Ovary (tissue), 9 donors: Measurements from ENCODE around the gene PPFIA4. TPM values are rescaled to one million over a fixed set of nuclear protein-coding genes. Genes with fewer than 3 reads are reported as not detected.

ENCODE experiments used
- DNase-seq, 5 donors: peaks; one replicate each; pipeline ENCODE4 v3.0.0-alpha.2; 2019 to 2020
- H3K27ac ChIP-seq, 2 donors: fragments of 200-600 bp; one replicate each; pipeline versions ENCODE4 v1.5.1 to v1.8.0; 2019 to 2022
- H3K27me3 ChIP-seq: fragments of 200-600 bp; one replicate; pipeline ENCODE4 v1.8.0; 2022
- H3K36me3 ChIP-seq: fragments of 200-600 bp; sonication (generic); one replicate; pipeline ENCODE4 v1.5.1; 2019
- H3K4me1 ChIP-seq: one replicate; pipeline ENCODE4 v1.8.1; 2013; ENCODE audit warnings: mild to moderate bottlenecking, moderate library complexity; ENCODE audit not compliant: insufficient read depth
- H3K4me3 ChIP-seq: fragments of 200-600 bp; sonication (generic); one replicate; pipeline ENCODE4 v1.5.1; 2017
- H3K9me3 ChIP-seq, 2 donors: fragments of 200-600 bp in 1 of 2; sonication (generic) in 1 of 2; one replicate each; pipeline versions ENCODE4 v1.5.1 to v1.8.1; 2013 to 2019; ENCODE audit warnings: mild to moderate bottlenecking in 1 of 2, moderate library complexity in 1 of 2
- CTCF ChIP-seq, 3 donors: fragments of 450-650 bp in 2 of 3; fragments of 200-600 bp in 1 of 3; IDR thresholded peaks; one replicate each; pipeline versions ENCODE4 v1.5.1 to v1.8.0; 2016 to 2022; ENCODE audit warnings: antibody characterized with exemption in 3 of 3, mild to moderate bottlenecking in 1 of 3
- EP300 ChIP-seq: sonication (generic); formaldehyde crosslinking; IDR thresholded peaks from one replicate; pipeline ENCODE4 v1.6.1; 2017; ENCODE audit warnings: antibody characterized with exemption
- POLR2A ChIP-seq: fragments of 450-650 bp; IDR thresholded peaks from one replicate; pipeline ENCODE4 v1.6.1; 2017; ENCODE audit warnings: antibody characterized with exemption, mild to moderate bottlenecking, moderate library complexity
- WGBS, 3 donors: extraction: QIAGEN DNeasy Blood & Tissue Kit in 1 of 3; methylation state at CpG; one replicate each; pipeline versions ENCODE4 v1.1.5 to v1.1.7; 2013 to 2017; 5-methylcytosine and 5-hydroxymethylcytosine counted together
- intact Hi-C, 4 donors: fragments of 100-400 bp; cut with DNase I; formaldehyde crosslinking; loops; one replicate each; pipeline versions ENCODE4 v1.11.0 to v1.15.1; 2022 to 2023
- polyA plus RNA-seq, 2 donors: library from polyadenylated mRNA; stranded (reverse); fragments of 200-250 nt in 1 of 2; fragments of 350-450 nt in 1 of 2; fragmentation: Illumina TruSeq in 1 of 2; extraction: RNeasy Lipid Tissue Mini Kit (QIAGEN cat#74804) in 1 of 2; gene quantifications; one replicate each; pipeline ENCODE4 v1.2.3, GENCODE V29; 2013 to 2014
- total RNA-seq, 7 donors: library from RNA; depleted of rRNA in 2 of 7; stranded (reverse); fragments of >200 nt in 2 of 7; fragmentation: NEBNext Ultra II Directional in 3 of 7; extraction: Animal tissue kit (Norgen Biotek cat#: 25700) in 3 of 7; gene quantifications; one replicate each; pipeline versions ENCODE4 v1.1.0 to v1.2.4, GENCODE V29; 2016 to 2023
- donor health status: DM: no; HTN: no; CAD: no; lungs with moderate emphysema.
- donor health status: DM: no; HTN: no; CAD: no.
- donor health status: Bipolar disorder and iron deficiency.
- donor health status: DM: yes; HTN: yes; CAD: no.
- donor health status: DM: no; HTN: no; CAD: no.
- donor health status: DM: yes; HTN: yes; CAD: no.

PPFIA4 gene
- total and polyA plus RNA-seq, 9 donors: 0.35 to 2.6 (median 1.4) TPM

DNA sequence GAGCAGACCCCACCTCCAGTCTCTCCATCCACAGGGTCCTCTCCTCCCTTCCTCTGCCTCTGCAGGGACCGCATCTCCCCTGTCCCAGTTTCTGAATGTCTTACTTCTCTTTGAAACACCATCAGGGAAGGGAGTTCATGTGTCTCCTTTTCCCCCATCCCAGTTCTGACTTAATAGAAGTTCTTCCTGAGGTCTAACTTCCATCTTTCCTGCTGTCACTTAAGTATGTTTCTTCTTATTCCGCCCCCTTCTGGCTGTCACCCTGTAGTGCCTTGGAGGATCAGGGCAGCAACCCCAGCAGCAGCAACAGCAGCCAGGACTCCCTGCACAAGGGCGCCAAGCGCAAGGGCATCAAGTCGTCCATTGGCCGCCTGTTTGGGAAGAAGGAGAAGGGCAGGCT lies 30.2 kb downstream of the PPFIA4 start:
- no peak for TF ChIP-seq POLR2A
- no peak for TF ChIP-seq EP300
- TF ChIP-seq CTCF (IDR thresholded peaks at IDR 0.05): no peak
- intact Hi-C loops: no loop called here
- WGBS, 3 donors: 94 to 98% (median 96%) methylated on average over 6 of the region's 6 CpGs

GRCh38 chr1:203057911-203058675 lies 31.8 kb downstream of the PPFIA4 start:
- H3K4me3 ChIP-seq: no peak overlapping the region
- no peaks in the 10 kb centered on the region for H3K27me3 ChIP-seq
- intact Hi-C loops: no loop called here
- H3K27ac ChIP-seq: no peak overlapping the region
- H3K36me3 ChIP-seq: no peaks in the 10 kb centered on the region
- no peak for DNase-seq
- WGBS, 3 donors: 36 to 43% (median 41%) methylated on average over 10 of the region's 10 CpGs
- TF ChIP-seq POLR2A (no peak), EP300 (no peak), CTCF (IDR thresholded peaks at IDR 0.05) (no peak)
- H3K4me1 ChIP-seq: no peaks in the 10 kb centered on the region
- H3K9me3 ChIP-seq: no peaks in the 10 kb centered on the region

More for the DNA sequence above, 30.2 kb downstream of the PPFIA4 start:
- no peak for DNase-seq
- no peak overlapping the region for H3K4me3 ChIP-seq
- no peak overlapping the region for H3K27ac ChIP-seq
- H3K4me1 ChIP-seq: peaks cover 6% of the 10 kb centered on the region
- no peaks in the 10 kb centered on the region for H3K36me3 ChIP-seq
- no peaks in the 10 kb centered on the region for H3K27me3 ChIP-seq
- H3K9me3 ChIP-seq: no peaks in the 10 kb centered on the region

DNA sequence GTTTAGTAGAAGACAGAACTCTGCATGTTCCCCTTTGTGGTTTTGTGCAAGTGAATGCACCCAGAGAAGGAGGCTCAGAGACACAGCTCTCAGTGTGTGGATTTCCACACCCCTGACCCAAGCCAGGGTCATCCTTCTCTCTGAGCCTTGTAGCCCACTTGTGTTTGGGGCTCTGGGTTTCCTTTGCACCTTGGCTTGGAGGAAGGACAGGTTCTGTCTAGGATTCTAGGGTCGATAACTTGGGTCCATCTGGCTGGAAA lies 32.3 kb downstream of the PPFIA4 start:
- Histone ChIP-seq H3K27ac (no peak overlapping the region), H3K4me1 (no peaks in the 10 kb centered on the region), H3K36me3 (no peaks in the 10 kb centered on the region), H3K27me3 (no peaks in the 10 kb centered on the region), H3K9me3 (no peaks in the 10 kb centered on the region), H3K4me3 (no peak overlapping the region)
- 85 to 100% (median 91%) methylated on average over 1 of the region's 1 CpG for WGBS, 3 donors
- intact Hi-C loops: no loop called here
- DNase-seq: no peak
- TF ChIP-seq EP300 (no peak), CTCF (IDR thresholded peaks at IDR 0.05) (no peak), POLR2A (no peak)

DNA sequence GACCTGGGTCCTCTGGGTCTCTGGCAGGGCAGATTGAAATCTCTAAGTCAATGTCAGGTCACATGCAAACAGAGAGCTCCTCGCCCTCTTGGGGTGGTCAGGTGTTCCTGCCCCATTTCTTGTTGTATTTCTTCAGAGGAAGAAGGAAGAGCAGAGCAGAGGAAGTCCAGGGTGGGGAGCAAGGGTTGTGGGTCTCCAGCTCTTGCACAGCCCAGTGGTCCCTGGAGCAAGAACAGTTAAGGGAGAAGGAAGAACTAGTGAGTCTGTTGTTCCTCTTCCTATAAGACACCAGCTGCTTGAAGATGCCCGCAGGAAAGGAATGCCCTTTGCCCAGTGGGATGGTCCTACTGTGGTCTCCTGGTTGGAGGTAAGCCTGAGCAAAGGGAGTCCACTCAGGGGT lies 33.2 kb downstream of the PPFIA4 start:
- Histone ChIP-seq H3K27ac (no peak overlapping the region), H3K9me3 (no peaks in the 10 kb centered on the region), H3K36me3 (no peaks in the 10 kb centered on the region), H3K4me1 (no peaks in the 10 kb centered on the region), H3K4me3 (no peak overlapping the region), H3K27me3 (no peaks in the 10 kb centered on the region)
- 90 to 100% (median 95%) methylated on average over 2 of the region's 2 CpGs for WGBS, 3 donors
- intact Hi-C loops: no loop called here
- no peak for TF ChIP-seq POLR2A
- no peak for TF ChIP-seq CTCF (IDR thresholded peaks at IDR 0.05)
- TF ChIP-seq EP300: no peak
- no peak for DNase-seq
